ENCODE data around the gene APLF. TPM values are rescaled to one million over a fixed set of nuclear protein-coding genes. Genes with fewer than 3 reads are reported as not detected.

The APLF gene
- polyA plus RNA-seq, 1 of the 3 experiments (the other 2 are of a cell fraction): 1.1 TPM

GRCh38 chr2:68432696-68433658 is 34.4 kb upstream of the APLF start:
- Histone ChIP-seq H3K4me2 (no peak overlapping the region), H3K79me2 (ENCODE audit: insufficient read depth) (no peaks in the 10 kb centered on the region), H3K9ac (no peak overlapping the region), H3K4me3 (ENCODE audit: low read depth in 2 of 2, low read length in 1 of 2) (no peak overlapping the region), H3K36me3 (replicated peaks in 1 of 2; ENCODE audit: control insufficient read depth in 1 of 2, insufficient read depth in 2 of 2, low read length in 1 of 2) (no peaks in the 10 kb centered on the region), H3K27me3 (ENCODE audit: insufficient read depth) (no peaks in the 10 kb centered on the region), H3K9me3 (no peaks in the 10 kb centered on the region), H2AFZ (ENCODE audit: low read depth) (no peak overlapping the region), H4K20me1 (ENCODE audit: insufficient read depth) (no peaks in the 10 kb centered on the region), H3K27ac (ENCODE audit: low read depth in 2 of 2, low read length in 1 of 2) (no peak overlapping the region), H3K4me1 (ENCODE audit: control insufficient read depth in 1 of 2, insufficient read depth in 2 of 2, low read depth in 1 of 2, low read length in 1 of 2) (no peaks in the 10 kb centered on the region), H3K9me2 (no peaks in the 10 kb centered on the region), H3F3A (replicated peaks; ENCODE audit: insufficient read depth) (no peaks in the 10 kb centered on the region)
- ChIA-PET CTCF (interaction anchor here (2.6 kb wide), 1 partner anchor 8 kb away, joined by 26 read pairs; no protein-coding TSS in a partner anchor), POLR2A (no interaction called here)
- 75% methylated on average over 3 of the region's 14 CpGs for WGBS (ENCODE audit: low lambda C conversion rate)
- no peak for DNase-seq
- TF ChIP-seq PBX3 (IDR thresholded peaks at IDR 0.05): no peak
- TF ChIP-seq ZBTB33 (IDR thresholded peaks at IDR 0.05; ENCODE audit: borderline replicate concordance, low read depth): no peak
- TF ChIP-seq USF1 (IDR thresholded peaks at IDR 0.05; ENCODE audit: borderline replicate concordance, low read depth): no peak

GRCh38 chr2:68434981-68435380 is 32.4 kb upstream of the APLF start:
- Histone ChIP-seq H3K27me3 (ENCODE audit: insufficient read depth) (no peaks in the 10 kb centered on the region), H3K36me3 (replicated peaks in 1 of 2; ENCODE audit: control insufficient read depth in 1 of 2, insufficient read depth in 2 of 2, low read length in 1 of 2) (no peaks in the 10 kb centered on the region), H3K4me1 (ENCODE audit: control insufficient read depth in 1 of 2, insufficient read depth in 2 of 2, low read depth in 1 of 2, low read length in 1 of 2) (no peaks in the 10 kb centered on the region), H4K20me1 (ENCODE audit: insufficient read depth) (no peaks in the 10 kb centered on the region), H3F3A (replicated peaks; ENCODE audit: insufficient read depth) (no peaks in the 10 kb centered on the region), H3K4me2 (no peak overlapping the region), H2AFZ (ENCODE audit: low read depth) (no peak overlapping the region), H3K79me2 (ENCODE audit: insufficient read depth) (no peaks in the 10 kb centered on the region), H3K4me3 (ENCODE audit: low read depth in 2 of 2, low read length in 1 of 2) (no peak overlapping the region), H3K9ac (no peak overlapping the region), H3K9me3 (no peaks in the 10 kb centered on the region), H3K27ac (ENCODE audit: low read depth in 2 of 2, low read length in 1 of 2) (no peak overlapping the region), H3K9me2 (no peaks in the 10 kb centered on the region)
- DNase-seq: no peak
- ChIA-PET CTCF (no interaction called here), POLR2A (no interaction called here)
- TF ChIP-seq NFIC (IDR thresholded peaks at IDR 0.05; ENCODE audit: borderline replicate concordance): no peak
- no peak for TF ChIP-seq POLR2AphosphoS5 (IDR thresholded peaks at IDR 0.05; ENCODE audit: low read depth, low read length)
- no peak for TF ChIP-seq FOXJ3 (CRISPR knock-in tag; IDR thresholded peaks at IDR 0.05)
- no peak for TF ChIP-seq RFX5 (IDR thresholded peaks at IDR 0.05; ENCODE audit: low read length)
- TF ChIP-seq USF2 (IDR thresholded peaks at IDR 0.05; ENCODE audit: borderline replicate concordance, low read depth, low read length): no peak
- TF ChIP-seq MEF2A (IDR thresholded peaks at IDR 0.05; ENCODE audit: borderline replicate concordance, low read depth): no peak
- no peak for TF ChIP-seq TAF1 (IDR thresholded peaks at IDR 0.05; ENCODE audit: borderline replicate concordance, low read depth, low read length)
- TF ChIP-seq SMC3 (IDR thresholded peaks at IDR 0.05; ENCODE audit: low read depth, low read length): no peak

Measured in SK-N-SH (cell line).